Brain microvascular endothelial cell (primary cell): ENCODE measurements around the gene SEMA3F.

Source experiments
- DNase-seq: peaks from one replicate; pipeline ENCODE4 v3.0.0-alpha.2; 2020
- H3K27ac ChIP-seq: fragments of 250-450 bp; sonication (Bioruptor Pico); 2 replicates; pipeline ENCODE4 v1.5.1; 2020; ENCODE audit warnings: mild to moderate bottlenecking, moderate library complexity
- H3K27me3 ChIP-seq: fragments of 250-450 bp; sonication (Bioruptor Pico); replicated peaks from 2 replicates; pipeline ENCODE4 v1.5.1; 2020; ENCODE audit warnings: mild to moderate bottlenecking
- H3K36me3 ChIP-seq: fragments of 250-450 bp; sonication (Bioruptor Pico); replicated peaks from 2 replicates; pipeline ENCODE4 v1.5.1; 2020; ENCODE audit warnings: mild to moderate bottlenecking
- H3K4me3 ChIP-seq: 2 replicates; pipeline ENCODE4 v1.5.1; 2011; ENCODE audit warnings: low read depth, mild to moderate bottlenecking, control low read depth, low read length, moderate library complexity
- CTCF ChIP-seq: IDR thresholded peaks from 2 replicates; pipeline ENCODE4 v1.5.1; 2011; ENCODE audit warnings: low read depth, mild to moderate bottlenecking, moderate library complexity, low read length, control low read depth, inconsistent platforms; ENCODE audit errors: missing control alignments
- in situ Hi-C: cut with HindIII; loops from 2 replicates; pipeline ENCODE4 v1.10.0; 2017; ENCODE audit warnings: low sequenced_read_pairs, low pct_ligation_motif_present

The SEMA3F gene

GRCh38 chr3:50136714-50137405, 18.3 kb upstream of the SEMA3F start:
- Histone ChIP-seq H3K36me3 (no peaks in the 10 kb centered on the region), H3K27ac (no peak overlapping the region), H3K27me3 (no peaks in the 10 kb centered on the region), H3K4me3 (no peak overlapping the region)
- DNase-seq, result no peak
- TF ChIP-seq CTCF, result no peak
- in situ Hi-C loops, result no loop called here

GRCh38 chr3:50137531-50137930, 17.6 kb upstream of the SEMA3F start:
- in situ Hi-C loops, result no loop called here
- H3K36me3 ChIP-seq, result no peaks in the 10 kb centered on the region
- H3K4me3 ChIP-seq, result no peak overlapping the region
- no peak overlapping the region for H3K27ac ChIP-seq
- H3K27me3 ChIP-seq, result no peaks in the 10 kb centered on the region
- no peak for DNase-seq
- no peak for TF ChIP-seq CTCF

GRCh38 chr3:50138266-50139200, 16.6 kb upstream of the SEMA3F start:
- no peak overlapping the region for H3K27ac ChIP-seq
- H3K4me3 ChIP-seq, result no peak overlapping the region
- no peaks in the 10 kb centered on the region for H3K36me3 ChIP-seq
- TF ChIP-seq CTCF, result no peak
- in situ Hi-C loops, result no loop called here
- no peak for DNase-seq
- H3K27me3 ChIP-seq, result no peaks in the 10 kb centered on the region

- no peak for DNase-seq
- Histone ChIP-seq H3K27ac (no peak overlapping the region), H3K36me3 (no peaks in the 10 kb centered on the region), H3K27me3 (no peaks in the 10 kb centered on the region), H3K4me3 (no peak overlapping the region)
- no peak for TF ChIP-seq CTCF
- in situ Hi-C loops, result no loop called here
Observed at GRCh38 chr3:50139308-50139707, 15.8 kb upstream of the SEMA3F start.

- Histone ChIP-seq H3K27me3 (no peaks in the 10 kb centered on the region), H3K36me3 (no peaks in the 10 kb centered on the region), H3K4me3 (no peak overlapping the region), H3K27ac (no peak overlapping the region)
- no peak for TF ChIP-seq CTCF
- in situ Hi-C loops, result no loop called here
- no peak for DNase-seq
Observed at GRCh38 chr3:50139718-50140423, 15.3 kb upstream of the SEMA3F start.
